Endodermal cell (in vitro differentiated cells): ENCODE results near the gene MRTFA. TPM values are rescaled to one million over a fixed set of nuclear protein-coding genes. Genes with fewer than 3 reads are reported as not detected.
"Not testable (repeated sequence)": the region's sequence is repeated elsewhere in the genome, so short reads cannot be mapped to it uniquely, and the experiment has no call there.

ENCODE experiments used
- DNase-seq: peaks from one replicate; pipeline ENCODE4 v3.0.0-alpha.2; 2017
- H3K27ac ChIP-seq: 2 replicates; pipeline ENCODE4 v1.5.1; 2013; ENCODE audit warnings: mild to moderate bottlenecking, low read depth, low read length, moderate library complexity
- H3K27me3 ChIP-seq: 2 replicates; pipeline ENCODE4 v1.6.1; 2013; ENCODE audit warnings: mild to moderate bottlenecking, low read length, moderate library complexity; ENCODE audit not compliant: insufficient read depth, control insufficient read depth, poor library complexity, severe bottlenecking
- H3K36me3 ChIP-seq: 2 replicates; pipeline ENCODE4 v1.7.0; 2013; ENCODE audit warnings: mild to moderate bottlenecking, low read length, moderate library complexity; ENCODE audit not compliant: control insufficient read depth, insufficient read depth
- H3K4me1 ChIP-seq: one replicate; pipeline ENCODE4 v1.7.0; 2013; ENCODE audit warnings: low read length; ENCODE audit not compliant: control insufficient read depth, insufficient read depth
- H3K4me3 ChIP-seq: 2 replicates; pipeline ENCODE4 v1.5.1; 2013; ENCODE audit warnings: mild to moderate bottlenecking, low read length, moderate library complexity
- H3K9ac ChIP-seq: 2 replicates; pipeline ENCODE4 v1.6.1; 2013; ENCODE audit warnings: mild to moderate bottlenecking, low read length, moderate library complexity; ENCODE audit not compliant: poor library complexity, severe bottlenecking; ENCODE audit errors: extremely low read depth
- H3K9me3 ChIP-seq: 2 replicates; pipeline ENCODE4 v1.6.1; 2013; ENCODE audit warnings: mild to moderate bottlenecking, low read length, moderate library complexity; ENCODE audit not compliant: control insufficient read depth
- H3K27ac Mint-ChIP-seq: 2 replicates; pipeline ENCODE4 v1.8.0; 2020; ENCODE audit warnings: mixed read lengths
- H3K27me3 Mint-ChIP-seq: 2 replicates; pipeline ENCODE4 v1.8.0; 2021; ENCODE audit warnings: mild to moderate bottlenecking, mixed read lengths; ENCODE audit not compliant: insufficient read depth
- H3K36me3 Mint-ChIP-seq: 2 replicates; pipeline ENCODE4 v1.8.0; 2020; ENCODE audit warnings: low read depth, mixed read lengths
- H3K4me1 Mint-ChIP-seq: 2 replicates; pipeline ENCODE4 v1.8.0; 2020; ENCODE audit warnings: mixed read lengths
- H3K4me3 Mint-ChIP-seq: 2 replicates; pipeline ENCODE4 v1.8.0; 2020; ENCODE audit warnings: mild to moderate bottlenecking, moderate library complexity, mixed read lengths
- H3K9me3 Mint-ChIP-seq: 2 replicates; pipeline ENCODE4 v1.8.0; 2020; ENCODE audit warnings: mild to moderate bottlenecking, mixed read lengths
- WGBS, 2 experiments: methylation state at CpG; one replicate each; pipeline versions ENCODE4 v1.1.5 to v1.1.7; 2013; ENCODE audit warnings: missing lambda C conversion rate in 2 of 2, mixed read lengths in 1 of 2; ENCODE audit not compliant: insufficient coverage in 1 of 2, insufficient read length in 1 of 2; 5-methylcytosine and 5-hydroxymethylcytosine counted together
- total RNA-seq, 2 donors: library from RNA; stranded (reverse); fragmentation: NEBNext Ultra II Directional in 1 of 2; extraction: Animal tissue kit (Norgen Biotek cat#: 25700) in 1 of 2; gene quantifications; 2 replicates in 1 of 2; 3 replicates in 1 of 2; pipeline ENCODE4 v1.2.1, GENCODE V29; 2021
- TF ChIP-seq, protein P1 (sequence below): fragments of 200-600 bp; sonication (generic); conservative IDR thresholded peaks from 2 replicates; pipeline ENCODE4 v1.5.0; 2021; ENCODE audit warnings: antibody characterized with exemption, mild to moderate bottlenecking

Gene MRTFA
- total RNA-seq, 2 donors from 2014 or later, result 43.3 to 44.7 TPM

DNA sequence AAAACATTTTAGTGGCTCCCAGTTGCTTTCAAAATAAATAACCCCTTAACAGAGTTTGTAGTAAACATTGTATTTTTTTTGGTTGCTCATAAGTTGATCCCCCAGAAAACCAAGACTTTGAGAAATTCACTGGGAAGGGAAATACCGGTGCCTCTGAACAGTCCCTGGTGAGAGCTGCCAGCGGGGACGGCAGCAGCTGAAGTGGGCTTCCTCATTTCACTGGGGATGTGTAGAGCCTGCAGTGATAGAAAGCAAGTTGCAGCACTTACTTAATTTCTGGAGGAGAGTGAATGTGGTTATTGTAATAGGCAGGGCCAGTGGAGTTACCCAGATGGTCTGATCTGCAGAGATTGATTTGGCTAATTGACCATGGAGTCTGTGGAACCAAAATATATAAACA lies 24.2 kb upstream of the MRTFA start:
- H3K9me3 Mint-ChIP-seq, result no peaks in the 10 kb centered on the region
- H3K4me1 Mint-ChIP-seq, result no peaks in the 10 kb centered on the region
- TF ChIP-seq, protein P1, sequence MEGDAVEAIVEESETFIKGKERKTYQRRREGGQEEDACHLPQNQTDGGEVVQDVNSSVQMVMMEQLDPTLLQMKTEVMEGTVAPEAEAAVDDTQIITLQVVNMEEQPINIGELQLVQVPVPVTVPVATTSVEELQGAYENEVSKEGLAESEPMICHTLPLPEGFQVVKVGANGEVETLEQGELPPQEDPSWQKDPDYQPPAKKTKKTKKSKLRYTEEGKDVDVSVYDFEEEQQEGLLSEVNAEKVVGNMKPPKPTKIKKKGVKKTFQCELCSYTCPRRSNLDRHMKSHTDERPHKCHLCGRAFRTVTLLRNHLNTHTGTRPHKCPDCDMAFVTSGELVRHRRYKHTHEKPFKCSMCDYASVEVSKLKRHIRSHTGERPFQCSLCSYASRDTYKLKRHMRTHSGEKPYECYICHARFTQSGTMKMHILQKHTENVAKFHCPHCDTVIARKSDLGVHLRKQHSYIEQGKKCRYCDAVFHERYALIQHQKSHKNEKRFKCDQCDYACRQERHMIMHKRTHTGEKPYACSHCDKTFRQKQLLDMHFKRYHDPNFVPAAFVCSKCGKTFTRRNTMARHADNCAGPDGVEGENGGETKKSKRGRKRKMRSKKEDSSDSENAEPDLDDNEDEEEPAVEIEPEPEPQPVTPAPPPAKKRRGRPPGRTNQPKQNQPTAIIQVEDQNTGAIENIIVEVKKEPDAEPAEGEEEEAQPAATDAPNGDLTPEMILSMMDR, result no peak
- Histone ChIP-seq H3K9me3 (no peaks in the 10 kb centered on the region), H3K36me3 (no peaks in the 10 kb centered on the region), H3K9ac (no peak overlapping the region), H3K4me1 (no peaks in the 10 kb centered on the region), H3K4me3 (no peak overlapping the region), H3K27me3 (no peaks in the 10 kb centered on the region), H3K27ac (no peak overlapping the region)
- no peak overlapping the region for H3K4me3 Mint-ChIP-seq
- H3K27ac Mint-ChIP-seq, result no peak overlapping the region
- H3K36me3 Mint-ChIP-seq, result no peaks in the 10 kb centered on the region
- DNase-seq, result no peak
- no peaks in the 10 kb centered on the region for H3K27me3 Mint-ChIP-seq
- 96 to 100% methylated on average over 3 of the region's 3 CpGs for WGBS, 2 experiments

GRCh38 chr22:40659166-40659565 lies 22.6 kb upstream of the MRTFA start:
- Histone ChIP-seq H3K4me3 (no peak overlapping the region), H3K36me3 (no peaks in the 10 kb centered on the region), H3K9me3 (no peaks in the 10 kb centered on the region), H3K4me1 (no peaks in the 10 kb centered on the region), H3K27me3 (no peaks in the 10 kb centered on the region), H3K9ac (no peak overlapping the region), H3K27ac (peak overlapping the region; percentile 1)
- no peak for DNase-seq
- H3K36me3 Mint-ChIP-seq, result no peaks in the 10 kb centered on the region
- H3K4me1 Mint-ChIP-seq, result peaks cover 9% of the 10 kb centered on the region
- no peaks in the 10 kb centered on the region for H3K27me3 Mint-ChIP-seq
- H3K9me3 Mint-ChIP-seq, result no peaks in the 10 kb centered on the region
- H3K27ac Mint-ChIP-seq, result no peak overlapping the region
- TF ChIP-seq, protein P1, result no peak
- WGBS, 2 experiments, result 90 to 94% methylated on average over 3 to 6 of the region's 6 CpGs
- no peak overlapping the region for H3K4me3 Mint-ChIP-seq

- H3K9me3 Mint-ChIP-seq, H3K36me3 ChIP-seq, H3K27me3 ChIP-seq, H3K27ac Mint-ChIP-seq, DNase-seq, H3K4me3 ChIP-seq, H3K9me3 ChIP-seq, H3K27ac ChIP-seq, H3K4me3 Mint-ChIP-seq, H3K27me3 Mint-ChIP-seq, H3K4me1 ChIP-seq, H3K9ac ChIP-seq, H3K36me3 Mint-ChIP-seq: not testable (repeated sequence)
- H3K4me1 Mint-ChIP-seq, result peaks cover 15% of the 10 kb centered on the region
- WGBS, 2 experiments, result 94 to 96% methylated on average over 8 to 10 of the region's 10 CpGs
Measured at GRCh38 chr22:40656651-40657050, 20.1 kb upstream of the MRTFA start.

- not testable (repeated sequence) for H3K9ac ChIP-seq, H3K36me3 Mint-ChIP-seq, H3K4me3 Mint-ChIP-seq, H3K27ac Mint-ChIP-seq, H3K36me3 ChIP-seq, H3K9me3 Mint-ChIP-seq, H3K27me3 ChIP-seq, H3K27me3 Mint-ChIP-seq, H3K4me1 ChIP-seq, DNase-seq, H3K9me3 ChIP-seq, H3K27ac ChIP-seq, H3K4me3 ChIP-seq
- peaks cover 16% of the 10 kb centered on the region for H3K4me1 Mint-ChIP-seq
- WGBS, 2 experiments, result 92 to 100% methylated on average over 1 to 3 of the region's 3 CpGs
Measured at GRCh38 chr22:40655941-40656340, 19.4 kb upstream of the MRTFA start.
